ENCODE data around the gene LAMTOR1.

The LAMTOR1 gene

GRCh38 chr11:72083414-72083813 lies 19.7 kb downstream of the LAMTOR1 start:
- H3K27ac ChIP-seq (replicated peaks; ENCODE audit: low read length) = no peak overlapping the region
- no peaks in the 10 kb centered on the region for H3K27me3 ChIP-seq (ENCODE audit: control insufficient read depth in 3 of 3, insufficient read depth in 3 of 3, low read depth in 1 of 3, low read length in 3 of 3)
- H3K4me3 ChIP-seq (ENCODE audit: low read length in 2 of 2) = no peak overlapping the region
- no peak overlapping the region for H3K23ac ChIP-seq (ENCODE audit: low read depth, low read length, poor library complexity)
- H2BK5ac ChIP-seq (ENCODE audit: low read length) = no peak overlapping the region
- no peak overlapping the region for H3K9ac ChIP-seq (ENCODE audit: low read depth, low read length, poor library complexity)
- peaks cover 2 to 16% of the 10 kb centered on the region in 2 donors for H3K36me3 ChIP-seq (replicated peaks in 1 of 2; ENCODE audit: control insufficient read depth in 2 of 2, insufficient read depth in 2 of 2, low read length in 2 of 2)
- H2BK15ac ChIP-seq (ENCODE audit: low read length) = no peak overlapping the region
- no peak overlapping the region for H2BK12ac ChIP-seq (ENCODE audit: low read length)
- no peak overlapping the region for H4K91ac ChIP-seq (ENCODE audit: low read depth, low read length, poor library complexity)
- no CpG with 5 or more reads among the region's 2 CpGs for WGBS, 2 donors (ENCODE audit: extremely low coverage in 2 of 2, insufficient read length in 2 of 2, insufficient replicate concordance in 1 of 2)
- H3K4me2 ChIP-seq (ENCODE audit: insufficient read depth, low read length, poor library complexity, severe bottlenecking) = no peak overlapping the region
- peaks cover 5 to 9% of the 10 kb centered on the region in 2 donors for H3K4me1 ChIP-seq (ENCODE audit: control insufficient read depth in 2 of 2, insufficient read depth in 1 of 2, low read depth in 1 of 2, low read length in 2 of 2)
- H2AFZ ChIP-seq (ENCODE audit: low read length) = no peak overlapping the region
- no peak overlapping the region for H2BK120ac ChIP-seq (ENCODE audit: low read depth, low read length)
- H3K14ac ChIP-seq (ENCODE audit: low read length) = no peak overlapping the region
- no peak overlapping the region for H3K18ac ChIP-seq (ENCODE audit: low read length)
- no peak for DNase-seq (ENCODE audit: low spot score)
- no peaks in the 10 kb centered on the region for H3K9me3 ChIP-seq (replicated peaks in 1 of 2; ENCODE audit: control insufficient read depth in 2 of 2, insufficient read depth in 1 of 2, low read depth in 1 of 2, low read length in 2 of 2)
- H3K79me1 ChIP-seq (ENCODE audit: low read depth, low read length) = no peaks in the 10 kb centered on the region
- no peak overlapping the region for H4K8ac ChIP-seq (ENCODE audit: low read depth, low read length)
- H2AK5ac ChIP-seq (ENCODE audit: low read depth, low read length) = no peak overlapping the region
- no peak overlapping the region for H3K4ac ChIP-seq (ENCODE audit: low read length)

- H2BK12ac ChIP-seq (ENCODE audit: low read length) = no peak overlapping the region
- H3K4me2 ChIP-seq (ENCODE audit: insufficient read depth, low read length, poor library complexity, severe bottlenecking) = no peak overlapping the region
- H3K27me3 ChIP-seq (ENCODE audit: control insufficient read depth in 3 of 3, insufficient read depth in 3 of 3, low read depth in 1 of 3, low read length in 3 of 3) = no peaks in the 10 kb centered on the region
- DNase-seq (ENCODE audit: low spot score) = no peak
- no CpG with 5 or more reads among the region's 3 CpGs for WGBS, 2 donors (ENCODE audit: extremely low coverage in 2 of 2, insufficient read length in 2 of 2, insufficient replicate concordance in 1 of 2)
- no peak overlapping the region for H4K91ac ChIP-seq (ENCODE audit: low read depth, low read length, poor library complexity)
- H4K8ac ChIP-seq (ENCODE audit: low read depth, low read length) = no peak overlapping the region
- no peaks in the 10 kb centered on the region for H3K79me1 ChIP-seq (ENCODE audit: low read depth, low read length)
- H3K4me1 ChIP-seq (ENCODE audit: control insufficient read depth in 2 of 2, insufficient read depth in 1 of 2, low read depth in 1 of 2, low read length in 2 of 2) = peaks cover 5 to 9% of the 10 kb centered on the region in 2 donors
- no peak overlapping the region for H2BK120ac ChIP-seq (ENCODE audit: low read depth, low read length)
- H3K4me3 ChIP-seq (ENCODE audit: low read length in 2 of 2) = no peak overlapping the region
- H2BK15ac ChIP-seq (ENCODE audit: low read length) = no peak overlapping the region
- H3K36me3 ChIP-seq (replicated peaks in 1 of 2; ENCODE audit: control insufficient read depth in 2 of 2, insufficient read depth in 2 of 2, low read length in 2 of 2) = peaks cover 0 to 11% of the 10 kb centered on the region in 2 donors
- no peak overlapping the region for H3K4ac ChIP-seq (ENCODE audit: low read length)
- no peak overlapping the region for H3K18ac ChIP-seq (ENCODE audit: low read length)
- H2BK5ac ChIP-seq (ENCODE audit: low read length) = no peak overlapping the region
- no peak overlapping the region for H3K23ac ChIP-seq (ENCODE audit: low read depth, low read length, poor library complexity)
- H3K9ac ChIP-seq (ENCODE audit: low read depth, low read length, poor library complexity) = no peak overlapping the region
- H3K9me3 ChIP-seq (replicated peaks in 1 of 2; ENCODE audit: control insufficient read depth in 2 of 2, insufficient read depth in 1 of 2, low read depth in 1 of 2, low read length in 2 of 2) = no peaks in the 10 kb centered on the region
- no peak overlapping the region for H2AFZ ChIP-seq (ENCODE audit: low read length)
- no peak overlapping the region for H2AK5ac ChIP-seq (ENCODE audit: low read depth, low read length)
- no peak overlapping the region for H3K14ac ChIP-seq (ENCODE audit: low read length)
- no peak overlapping the region for H3K27ac ChIP-seq (replicated peaks; ENCODE audit: low read length)
Measured at GRCh38 chr11:72081821-72082453, 21.2 kb downstream of the LAMTOR1 start.

GRCh38 chr11:72081184-72081644 lies 21.9 kb downstream of the LAMTOR1 start:
- Histone ChIP-seq H2AK5ac (ENCODE audit: low read depth, low read length) (no peak overlapping the region), H2BK120ac (ENCODE audit: low read depth, low read length) (no peak overlapping the region), H3K79me1 (ENCODE audit: low read depth, low read length) (no peaks in the 10 kb centered on the region), H2BK12ac (ENCODE audit: low read length) (no peak overlapping the region), H3K4me3 (ENCODE audit: low read length in 2 of 2) (peak overlapping the region; percentile 78 to 79), H3K4me1 (ENCODE audit: control insufficient read depth in 2 of 2, insufficient read depth in 1 of 2, low read depth in 1 of 2, low read length in 2 of 2) (peaks cover 5 to 9% of the 10 kb centered on the region in 2 donors), H3K4ac (ENCODE audit: low read length) (no peak overlapping the region), H3K36me3 (replicated peaks in 1 of 2; ENCODE audit: control insufficient read depth in 2 of 2, insufficient read depth in 2 of 2, low read length in 2 of 2) (peaks cover 0 to 18% of the 10 kb centered on the region in 2 donors), H3K9me3 (replicated peaks in 1 of 2; ENCODE audit: control insufficient read depth in 2 of 2, insufficient read depth in 1 of 2, low read depth in 1 of 2, low read length in 2 of 2) (no peaks in the 10 kb centered on the region), H4K91ac (ENCODE audit: low read depth, low read length, poor library complexity) (no peak overlapping the region), H3K27ac (replicated peaks; ENCODE audit: low read length) (peak overlapping the region; percentile 86), H3K27me3 (ENCODE audit: control insufficient read depth in 3 of 3, insufficient read depth in 3 of 3, low read depth in 1 of 3, low read length in 3 of 3) (no peaks in the 10 kb centered on the region), H3K14ac (ENCODE audit: low read length) (no peak overlapping the region), H2BK15ac (ENCODE audit: low read length) (peak overlapping the region; percentile 12), H3K23ac (ENCODE audit: low read depth, low read length, poor library complexity) (no peak overlapping the region), H4K8ac (ENCODE audit: low read depth, low read length) (no peak overlapping the region), H2BK5ac (ENCODE audit: low read length) (no peak overlapping the region), H3K9ac (ENCODE audit: low read depth, low read length, poor library complexity) (no peak overlapping the region), H3K18ac (ENCODE audit: low read length) (peak overlapping the region; percentile 63), H2AFZ (ENCODE audit: low read length) (peak overlapping the region; percentile 96), H3K4me2 (ENCODE audit: insufficient read depth, low read length, poor library complexity, severe bottlenecking) (peak overlapping the region; percentile 90)
- WGBS, 2 donors (ENCODE audit: extremely low coverage in 2 of 2, insufficient read length in 2 of 2, insufficient replicate concordance in 1 of 2) = no CpG with 5 or more reads among the region's 21 CpGs
- DNase-seq (ENCODE audit: low spot score) = no peak

GRCh38 chr11:72080326-72081183 lies 22.5 kb downstream of the LAMTOR1 start, which contains the start of the genes LRRC51 and NUMA1:
TSS of gene LRRC51 (plus strand) at chr11:72080850. CDS start at chr11:72089084, 8,234 bp downstream.
TSS of gene NUMA1 (minus strand) at chr11:72080542. CDS start at chr11:72035943, 44,599 bp downstream.
- Histone ChIP-seq H3K9me3 (replicated peaks in 1 of 2; ENCODE audit: control insufficient read depth in 2 of 2, insufficient read depth in 1 of 2, low read depth in 1 of 2, low read length in 2 of 2) (no peaks in the 10 kb centered on the region), H4K8ac (ENCODE audit: low read depth, low read length) (no peak within 1 kb of the TSS), H3K27ac (replicated peaks; ENCODE audit: low read length) (peak within 1 kb of the TSS; percentile 93), H3K4me3 (ENCODE audit: low read length in 2 of 2) (peak within 1 kb of the TSS; percentile 79 to 99), H3K9ac (ENCODE audit: low read depth, low read length, poor library complexity) (peak within 1 kb of the TSS; percentile 80), H3K4me1 (ENCODE audit: control insufficient read depth in 2 of 2, insufficient read depth in 1 of 2, low read depth in 1 of 2, low read length in 2 of 2) (peaks cover 3 to 9% of the 10 kb centered on the region in 2 donors), H2BK5ac (ENCODE audit: low read length) (no peak within 1 kb of the TSS), H2BK120ac (ENCODE audit: low read depth, low read length) (no peak within 1 kb of the TSS), H2AFZ (ENCODE audit: low read length) (peak within 1 kb of the TSS; percentile 96), H3K14ac (ENCODE audit: low read length) (no peak within 1 kb of the TSS), H3K18ac (ENCODE audit: low read length) (peak within 1 kb of the TSS; percentile 91), H3K36me3 (replicated peaks in 1 of 2; ENCODE audit: control insufficient read depth in 2 of 2, insufficient read depth in 2 of 2, low read length in 2 of 2) (peaks cover 0 to 24% of the 10 kb centered on the region in 2 donors), H3K4me2 (ENCODE audit: insufficient read depth, low read length, poor library complexity, severe bottlenecking) (peak within 1 kb of the TSS; percentile 90), H2BK12ac (ENCODE audit: low read length) (no peak within 1 kb of the TSS), H3K4ac (ENCODE audit: low read length) (no peak within 1 kb of the TSS), H2BK15ac (ENCODE audit: low read length) (peak within 1 kb of the TSS; percentile 12), H3K79me1 (ENCODE audit: low read depth, low read length) (no peaks in the 10 kb centered on the region), H3K23ac (ENCODE audit: low read depth, low read length, poor library complexity) (peak within 1 kb of the TSS; percentile 49), H4K91ac (ENCODE audit: low read depth, low read length, poor library complexity) (no peak within 1 kb of the TSS), H2AK5ac (ENCODE audit: low read depth, low read length) (no peak within 1 kb of the TSS), H3K27me3 (ENCODE audit: control insufficient read depth in 3 of 3, insufficient read depth in 3 of 3, low read depth in 1 of 3, low read length in 3 of 3) (no peaks in the 10 kb centered on the region)
- DNase-seq (ENCODE audit: low spot score) = peak; percentile 100
- no CpG with 5 or more reads among the region's 60 CpGs for WGBS, 2 donors (ENCODE audit: extremely low coverage in 2 of 2, insufficient read length in 2 of 2, insufficient replicate concordance in 1 of 2)

All from neuronal stem cell (in vitro differentiated cells).